GM12878 (cell line): Measurements from ENCODE around the gene EDC3. TPM values are rescaled to one million over a fixed set of nuclear protein-coding genes. Genes with fewer than 3 reads are reported as not detected.

ENCODE experiments used
- ATAC-seq: fragments of 200-7000 bp; cut with Tn5 transposase; 3 replicates; pipeline ENCODE4 v1.9.1; 2020; ENCODE audit warnings: mild to moderate bottlenecking, moderate library complexity
- BruUV-seq: library from RNA; stranded (reverse); fragments of 400-500 nt; replicated peaks from 2 replicates; lab custom pipeline; 2021; lab: Mats Ljungman, UMichigan
- CTCF ChIA-PET: fragments of 300-600 bp; sonication (Branson Sonifier 250); formaldehyde crosslinking; extraction: SDS; loops from one replicate; lab custom pipeline; 2021; ENCODE audit warnings: inconsistent platforms; lab: Yijun Ruan, JAX
- POLR2A ChIA-PET: fragments of 350-600 bp; formaldehyde crosslinking; extraction: SDS; loops from one replicate; lab custom pipeline; 2021; ENCODE audit warnings: inconsistent platforms; lab: Charles Lee
- RAD21 ChIA-PET: fragments of 300-600 bp; sonication (Branson Sonifier 250); formaldehyde crosslinking; loops from one replicate; lab custom pipeline; 2023; ENCODE audit warnings: antibody characterized with exemption; ENCODE audit not compliant: unreplicated experiment; lab: Charles Lee
- SMC1A ChIA-PET: fragments of 300-600 bp; sonication (Branson Sonifier 250); formaldehyde crosslinking; loops from one replicate; lab custom pipeline; 2023; ENCODE audit not compliant: unreplicated experiment, uncharacterized antibody; lab: Charles Lee
- DNase-seq: peaks from one replicate; pipeline ENCODE4 v3.0.0-alpha.2; 2011; ENCODE audit warnings: low read depth, low spot score
- FAIRE-seq: peaks from 3 replicates; lab custom pipeline; 2011; peaks lifted over from hg19 to GRCh38; lab: Jason Lieb, UNC
- H2AFZ ChIP-seq: 2 replicates; pipeline ENCODE4 v1.6.0; 2011; ENCODE audit warnings: low read depth, low read length, control low read depth; ENCODE audit not compliant: control insufficient read depth
- H3K27ac ChIP-seq: 2 replicates; pipeline ENCODE4 v1.5.1; 2011; ENCODE audit warnings: control low read depth; ENCODE audit not compliant: control insufficient read depth, insufficient read depth
- H3K27me3 ChIP-seq, 2 experiments: replicated peaks in 1 of 2; 2 replicates each; pipeline versions ENCODE4 v1.6.0 to v1.6.1; 2011; ENCODE audit warnings: low read length in 1 of 2; ENCODE audit not compliant: control insufficient read depth in 2 of 2, insufficient read depth in 2 of 2
- H3K36me3 ChIP-seq, 2 experiments: 2 replicates each; pipeline ENCODE4 v1.5.1; 2011; ENCODE audit warnings: low read length in 1 of 2; ENCODE audit not compliant: control insufficient read depth in 2 of 2, insufficient read depth in 2 of 2
- H3K4me1 ChIP-seq: 2 replicates; pipeline ENCODE4 v1.6.1; 2011; ENCODE audit warnings: mild to moderate bottlenecking, low read length, moderate library complexity, mixed read lengths; ENCODE audit not compliant: control insufficient read depth, insufficient read depth
- H3K4me2 ChIP-seq: 2 replicates; pipeline ENCODE4 v1.6.0; 2011; ENCODE audit warnings: control low read depth; ENCODE audit not compliant: control insufficient read depth, insufficient read depth
- H3K4me3 ChIP-seq: fragments of 200-600 bp; sonication (generic); 2 replicates; pipeline ENCODE4 v1.5.1; 2016
- H3K79me2 ChIP-seq: 2 replicates; pipeline ENCODE4 v1.6.0; 2011; ENCODE audit warnings: low read length; ENCODE audit not compliant: control insufficient read depth, insufficient read depth
- H3K9ac ChIP-seq: 2 replicates; pipeline ENCODE4 v1.8.0; 2011; ENCODE audit warnings: low read length, control low read depth, mixed read lengths; ENCODE audit not compliant: control insufficient read depth, insufficient read depth
- H3K9me3 ChIP-seq: replicated peaks from 3 replicates; pipeline ENCODE4 v1.5.1; 2011; ENCODE audit warnings: mild to moderate bottlenecking, low read length; ENCODE audit not compliant: control insufficient read depth, insufficient read depth
- H4K20me1 ChIP-seq: 2 replicates; pipeline ENCODE4 v1.6.0; 2011; ENCODE audit not compliant: control insufficient read depth, insufficient read depth
- DPF2 ChIP-seq: fragments of 450-650 bp; IDR thresholded peaks from 2 replicates; pipeline ENCODE4 v1.6.1; 2017; ENCODE audit warnings: mild to moderate bottlenecking
- TCF7 ChIP-seq: IDR thresholded peaks from 2 replicates; pipeline ENCODE4 v1.6.1; 2014; ENCODE audit warnings: antibody characterized with exemption, borderline replicate concordance
- WRNIP1 ChIP-seq: IDR thresholded peaks from 2 replicates; pipeline ENCODE4 v1.6.1; 2011; ENCODE audit warnings: low read depth, low read length, improper control_type of control experiment, borderline replicate concordance
- WGBS: methylation state at CpG from one replicate; pipeline ENCODE4 v1.1.6; 2016; ENCODE audit warnings: low lambda C conversion rate; ENCODE audit not compliant: insufficient replicate concordance, insufficient coverage; ENCODE audit errors: missing lambda C conversion rate; 5-methylcytosine and 5-hydroxymethylcytosine counted together
- in situ Hi-C: fragments of 300-500 bp; cut with MboI; formaldehyde crosslinking; loops from 9 replicates; pipeline ENCODE4 v1.14.3; 2018; ENCODE audit warnings: mixed read lengths
- intact Hi-C: fragments of 100-400 bp; cut with micrococcal nuclease; formaldehyde crosslinking; loops from one replicate; pipeline ENCODE4 v1.14.2; 2022; ENCODE audit not compliant: unreplicated experiment
- polyA plus RNA-seq, 11 experiments: library from polyadenylated mRNA; depleted of rRNA in 4 of 11; unstranded in 6 of 11; stranded (reverse) in 5 of 11; fragments of >200 nt; fragmentation: Nextera tagmentation in 4 of 11; fragmentation: Illumina TruSeq in 1 of 11; extraction: Ambion mirVana in 4 of 11; extraction: Trizol in 1 of 11; gene quantifications; 1 replicate in 1 of 11; 2 replicates in 10 of 11; pipeline versions ENCODE4 v1.2.1 to v1.2.3, GENCODE V29; 2011 to 2016; ENCODE audit warnings: inconsistent platforms in 2 of 11, missing spikeins in 2 of 11, low read depth in 1 of 11
- total RNA-seq, 4 experiments: library from RNA; depleted of rRNA in 3 of 4; stranded (reverse); fragments of >200 nt in 3 of 4; fragmentation: Illumina TruSeq in 1 of 4; extraction: Trizol in 1 of 4; gene quantifications; 2 replicates each; pipeline versions ENCODE4 v1.2.1 to v1.2.3, GENCODE V29; 2013 to 2021
- TF ChIP-seq, protein P1 (sequence below): fragments of 450-650 bp; formaldehyde crosslinking; IDR thresholded peaks from 2 replicates; pipeline ENCODE4 v1.4.0; 2020; ENCODE audit warnings: mild to moderate bottlenecking, moderate library complexity
- TF ChIP-seq, protein P2 (sequence below): IDR thresholded peaks from 2 replicates; pipeline ENCODE4 v1.6.1; 2012; ENCODE audit warnings: low read depth, low read length, improper control_type of control experiment

EDC3 gene
- total and polyA plus RNA-seq, 10 of the 15 experiments (the other 5 are each of a cell fraction or from before 2014, with no cell fraction given), result 11.8 to 48.4 (median 35.3) TPM

DNA sequence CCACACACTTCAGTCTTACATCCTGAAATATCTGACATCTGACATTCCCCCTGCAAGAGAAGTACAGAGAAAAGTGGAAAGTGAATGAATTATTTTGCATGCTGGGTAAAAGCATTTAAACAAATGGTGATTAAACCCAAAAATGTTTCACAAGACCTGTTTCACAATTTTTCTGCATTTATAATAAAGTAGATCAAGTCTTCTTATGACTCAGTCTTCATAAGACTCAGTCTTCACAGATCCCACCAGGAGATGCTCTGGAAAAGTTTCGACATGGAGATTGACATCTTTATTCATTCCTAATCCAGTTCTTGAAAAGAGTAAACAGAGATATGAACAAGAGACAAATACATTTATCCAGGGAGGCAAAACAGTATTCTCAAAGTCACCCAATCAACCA is 13.2 kb upstream of the EDC3 start:
- POLR2A ChIA-PET, result no interaction called here

DNA sequence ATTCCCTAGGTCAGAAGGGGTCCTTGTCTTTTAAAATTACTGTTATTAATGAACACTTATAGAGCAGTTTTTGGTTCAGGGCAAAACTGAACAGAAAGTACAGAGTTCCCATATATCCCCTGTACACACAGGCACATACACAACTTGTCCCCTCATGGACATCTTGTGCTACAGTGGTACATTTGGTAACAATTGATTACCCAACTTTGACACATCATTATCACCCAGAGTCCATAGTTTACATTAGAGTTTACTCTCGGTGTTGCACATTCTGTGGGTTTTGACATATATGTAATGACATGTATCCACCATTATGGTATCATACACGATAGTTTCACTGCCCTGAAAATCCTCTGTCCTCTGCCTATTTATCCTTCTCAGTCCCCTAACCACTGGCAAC is 984 bp upstream of the EDC3 start:
- no peak overlapping the region for H3K27ac ChIP-seq
- peak overlapping the region; percentile 98 for H3K4me2 ChIP-seq
- H4K20me1 ChIP-seq, result no peaks in the 10 kb centered on the region
- peaks cover 38% of the 10 kb centered on the region for H3K79me2 ChIP-seq
- SMC1A ChIA-PET, result interaction anchor here (1.4 kb wide), 1 partner anchor 62 kb away, joined by 3 read pairs; no protein-coding TSS in a partner anchor
- no peak for FAIRE-seq
- intact Hi-C loops, result no loop called here
- TF ChIP-seq, protein P1, sequence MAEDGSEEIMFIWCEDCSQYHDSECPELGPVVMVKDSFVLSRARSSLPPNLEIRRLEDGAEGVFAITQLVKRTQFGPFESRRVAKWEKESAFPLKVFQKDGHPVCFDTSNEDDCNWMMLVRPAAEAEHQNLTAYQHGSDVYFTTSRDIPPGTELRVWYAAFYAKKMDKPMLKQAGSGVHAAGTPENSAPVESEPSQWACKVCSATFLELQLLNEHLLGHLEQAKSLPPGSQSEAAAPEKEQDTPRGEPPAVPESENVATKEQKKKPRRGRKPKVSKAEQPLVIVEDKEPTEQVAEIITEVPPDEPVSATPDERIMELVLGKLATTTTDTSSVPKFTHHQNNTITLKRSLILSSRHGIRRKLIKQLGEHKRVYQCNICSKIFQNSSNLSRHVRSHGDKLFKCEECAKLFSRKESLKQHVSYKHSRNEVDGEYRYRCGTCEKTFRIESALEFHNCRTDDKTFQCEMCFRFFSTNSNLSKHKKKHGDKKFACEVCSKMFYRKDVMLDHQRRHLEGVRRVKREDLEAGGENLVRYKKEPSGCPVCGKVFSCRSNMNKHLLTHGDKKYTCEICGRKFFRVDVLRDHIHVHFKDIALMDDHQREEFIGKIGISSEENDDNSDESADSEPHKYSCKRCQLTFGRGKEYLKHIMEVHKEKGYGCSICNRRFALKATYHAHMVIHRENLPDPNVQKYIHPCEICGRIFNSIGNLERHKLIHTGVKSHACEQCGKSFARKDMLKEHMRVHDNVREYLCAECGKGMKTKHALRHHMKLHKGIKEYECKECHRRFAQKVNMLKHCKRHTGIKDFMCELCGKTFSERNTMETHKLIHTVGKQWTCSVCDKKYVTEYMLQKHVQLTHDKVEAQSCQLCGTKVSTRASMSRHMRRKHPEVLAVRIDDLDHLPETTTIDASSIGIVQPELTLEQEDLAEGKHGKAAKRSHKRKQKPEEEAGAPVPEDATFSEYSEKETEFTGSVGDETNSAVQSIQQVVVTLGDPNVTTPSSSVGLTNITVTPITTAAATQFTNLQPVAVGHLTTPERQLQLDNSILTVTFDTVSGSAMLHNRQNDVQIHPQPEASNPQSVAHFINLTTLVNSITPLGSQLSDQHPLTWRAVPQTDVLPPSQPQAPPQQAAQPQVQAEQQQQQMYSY, result no peak
- TF ChIP-seq, all 136 proteins: peak for 0
- in situ Hi-C loops, result no loop called here
- Histone ChIP-seq H3K36me3 (no peaks in the 10 kb centered on the region), H3K9ac (peak overlapping the region; percentile 97), H3K27me3 (no peaks in the 10 kb centered on the region), H3K4me3 (peak overlapping the region; percentile 83; the same call in 1 of the 2 replicates), H2AFZ (peak overlapping the region; percentile 98), H3K4me1 (peaks cover 9% of the 10 kb centered on the region), H3K9me3 (no peaks in the 10 kb centered on the region)
- no peak for DNase-seq
- 76% methylated on average over 2 of the region's 2 CpGs for WGBS
- no TSS peak for BruUV-seq
- ATAC-seq, result no peak
- RAD21 ChIA-PET, result interaction anchor here (1.1 kb wide), 1 partner anchor 239 kb away, joined by 3 read pairs; no protein-coding TSS in a partner anchor
- CTCF ChIA-PET, result interaction anchor here (1.0 kb wide), 1 partner anchor 73 kb away, joined by 3 read pairs; no protein-coding TSS in a partner anchor
- POLR2A ChIA-PET, result no interaction called here

More for the DNA sequence above, 13.2 kb upstream of the EDC3 start:
- DNase-seq, result no peak
- SMC1A ChIA-PET, result no interaction called here
- Histone ChIP-seq H3K4me2 (no peak overlapping the region), H2AFZ (no peak overlapping the region), H3K79me2 (no peaks in the 10 kb centered on the region), H3K4me3 (no peak overlapping the region), H3K9me3 (no peaks in the 10 kb centered on the region), H3K27ac (no peak overlapping the region), H3K9ac (no peak overlapping the region), H3K27me3 (no peaks in the 10 kb centered on the region; a peak in 1 of 4 replicates), H3K36me3 (no peaks in the 10 kb centered on the region), H3K4me1 (no peaks in the 10 kb centered on the region), H4K20me1 (no peaks in the 10 kb centered on the region)
- intact Hi-C loops (no loop called here), in situ Hi-C loops (no loop called here)
- no TSS peak for BruUV-seq
- RAD21 ChIA-PET, result no interaction called here
- no peak for ATAC-seq
- no peak for FAIRE-seq
- CTCF ChIA-PET, result no interaction called here
- TF ChIP-seq WRNIP1, result no peak
- TF ChIP-seq DPF2, result no peak
- TF ChIP-seq, protein P2, sequence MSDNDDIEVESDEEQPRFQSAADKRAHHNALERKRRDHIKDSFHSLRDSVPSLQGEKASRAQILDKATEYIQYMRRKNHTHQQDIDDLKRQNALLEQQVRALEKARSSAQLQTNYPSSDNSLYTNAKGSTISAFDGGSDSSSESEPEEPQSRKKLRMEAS, result no peak
- no peak for TF ChIP-seq TCF7
- 0% methylated on average over 1 of the region's 1 CpG for WGBS
